Mesothelial cell of epicardium (in vitro differentiated cells): ENCODE measurements around the gene WNK2. TPM values are rescaled to one million over a fixed set of nuclear protein-coding genes. Genes with fewer than 3 reads are reported as not detected.

Source experiments
- DNase-seq, 2 experiments: peaks; one replicate each; pipeline ENCODE4 v3.0.0; 2021; ENCODE audit warnings: low spot score in 2 of 2; ENCODE audit not compliant: unreplicated experiment in 2 of 2
- H3K27ac Mint-ChIP-seq: 2 replicates; pipeline ENCODE4 v1.8.0; 2021; ENCODE audit warnings: mixed read lengths
- H3K27me3 Mint-ChIP-seq: 2 replicates; pipeline ENCODE4 v1.8.0; 2021; ENCODE audit warnings: low read depth, mixed read lengths
- H3K36me3 Mint-ChIP-seq: 2 replicates; pipeline ENCODE4 v1.8.0; 2021; ENCODE audit warnings: mixed read lengths
- H3K4me1 Mint-ChIP-seq: 2 replicates; pipeline ENCODE4 v1.8.0; 2021; ENCODE audit warnings: mixed read lengths
- H3K4me3 Mint-ChIP-seq: 2 replicates; pipeline ENCODE4 v1.8.0; 2021; ENCODE audit warnings: mild to moderate bottlenecking, moderate library complexity, mixed read lengths
- H3K9me3 Mint-ChIP-seq: 2 replicates; pipeline ENCODE4 v1.8.0; 2021; ENCODE audit warnings: mixed read lengths
- CTCF ChIP-seq: fragments of 200-600 bp; sonication (generic); IDR thresholded peaks from one replicate; pipeline ENCODE4 v1.5.0; 2021; ENCODE audit warnings: antibody characterized with exemption; ENCODE audit not compliant: unreplicated experiment
- total RNA-seq: library from RNA; stranded (reverse); gene quantifications from 3 replicates; pipeline ENCODE4 v1.2.1, GENCODE V29; 2021

Gene WNK2
- total RNA-seq, 1 donor from 2014 or later: 66.0 TPM

GRCh38 chr9:93193388-93194220 lies 9.7 kb downstream of the WNK2 start:
- H3K36me3 Mint-ChIP-seq: no peaks in the 10 kb centered on the region
- H3K4me3 Mint-ChIP-seq: no peak overlapping the region
- H3K27me3 Mint-ChIP-seq: peaks cover 4% of the 10 kb centered on the region
- DNase-seq: no peak
- H3K4me1 Mint-ChIP-seq: no peaks in the 10 kb centered on the region
- no peak overlapping the region for H3K27ac Mint-ChIP-seq
- no peaks in the 10 kb centered on the region for H3K9me3 Mint-ChIP-seq
- TF ChIP-seq CTCF: no peak

- peaks cover 3% of the 10 kb centered on the region for H3K27me3 Mint-ChIP-seq
- DNase-seq: no peak
- no peak for TF ChIP-seq CTCF
- H3K4me3 Mint-ChIP-seq: no peak overlapping the region
- H3K36me3 Mint-ChIP-seq: no peaks in the 10 kb centered on the region
- H3K4me1 Mint-ChIP-seq: no peaks in the 10 kb centered on the region
- no peaks in the 10 kb centered on the region for H3K9me3 Mint-ChIP-seq
- H3K27ac Mint-ChIP-seq: no peak overlapping the region
Measured at GRCh38 chr9:93194221-93194625, 10.3 kb downstream of the WNK2 start.

GRCh38 chr9:93194641-93195040 lies 10.7 kb downstream of the WNK2 start:
- no peak for TF ChIP-seq CTCF
- no peak for DNase-seq
- Mint-ChIP-seq H3K27me3 (peaks cover 3% of the 10 kb centered on the region), H3K36me3 (no peaks in the 10 kb centered on the region), H3K4me3 (no peak overlapping the region), H3K4me1 (no peaks in the 10 kb centered on the region), H3K9me3 (no peaks in the 10 kb centered on the region), H3K27ac (no peak overlapping the region)

GRCh38 chr9:93196096-93197055 lies 12.4 kb downstream of the WNK2 start:
- Mint-ChIP-seq H3K36me3 (no peaks in the 10 kb centered on the region), H3K4me1 (peaks cover 9% of the 10 kb centered on the region), H3K27ac (no peak overlapping the region), H3K9me3 (no peaks in the 10 kb centered on the region), H3K27me3 (peaks cover 3% of the 10 kb centered on the region), H3K4me3 (no peak overlapping the region)
- no peak for DNase-seq
- no peak for TF ChIP-seq CTCF

GRCh38 chr9:93197670-93198069 lies 13.7 kb downstream of the WNK2 start:
- H3K9me3 Mint-ChIP-seq: no peaks in the 10 kb centered on the region
- no peaks in the 10 kb centered on the region for H3K36me3 Mint-ChIP-seq
- no peak for TF ChIP-seq CTCF
- no peak for DNase-seq
- H3K4me3 Mint-ChIP-seq: no peak overlapping the region
- peaks cover 3% of the 10 kb centered on the region for H3K27me3 Mint-ChIP-seq
- H3K4me1 Mint-ChIP-seq: peaks cover 18% of the 10 kb centered on the region
- no peak overlapping the region for H3K27ac Mint-ChIP-seq
